Gastroesophageal sphincter (tissue), 3 donors: Measurements from ENCODE around the gene CDH23.

ENCODE experiments used
- CTCF ChIP-seq, 4 experiments: fragments of 200-600 bp in 2 of 4; fragments of 450-650 bp in 2 of 4; sonication (generic) in 1 of 4; IDR thresholded peaks; one replicate each; pipeline ENCODE4 v1.5.1; 2017 to 2019; ENCODE audit warnings: antibody characterized with exemption in 4 of 4, mild to moderate bottlenecking in 2 of 4, moderate library complexity in 2 of 4
- EP300 ChIP-seq: sonication (generic); formaldehyde crosslinking; IDR thresholded peaks from one replicate; pipeline ENCODE4 v1.6.1; 2017; ENCODE audit warnings: antibody characterized with exemption, mild to moderate bottlenecking
- POLR2A ChIP-seq, 2 donors: fragments of 450-650 bp; IDR thresholded peaks; one replicate each; pipeline ENCODE4 v1.6.1; 2017; ENCODE audit warnings: antibody characterized with exemption in 2 of 2, mild to moderate bottlenecking in 2 of 2, moderate library complexity in 1 of 2

GRCh38 chr10:71361581-71361980, 35.1 kb upstream of the CDH23 start:
- TF ChIP-seq POLR2A (IDR thresholded peaks at IDR 0.05) (no peak), EP300 (no peak), CTCF (IDR thresholded peaks at IDR 0.05) (no peak)
